NCI-H1105 treated with DMSO at 0.1 percent for 48 hours (cell line): ENCODE measurements around the gene RFX3.

Experiments used
- DNase-seq: peaks from one replicate; lab custom pipeline; 2025; lab: John Stamatoyannopoulos, UW

Gene RFX3

GRCh38 chr9:3477236-3477834 lies 48.5 kb downstream of the RFX3 start:
- DNase-seq, result no peak

DNA sequence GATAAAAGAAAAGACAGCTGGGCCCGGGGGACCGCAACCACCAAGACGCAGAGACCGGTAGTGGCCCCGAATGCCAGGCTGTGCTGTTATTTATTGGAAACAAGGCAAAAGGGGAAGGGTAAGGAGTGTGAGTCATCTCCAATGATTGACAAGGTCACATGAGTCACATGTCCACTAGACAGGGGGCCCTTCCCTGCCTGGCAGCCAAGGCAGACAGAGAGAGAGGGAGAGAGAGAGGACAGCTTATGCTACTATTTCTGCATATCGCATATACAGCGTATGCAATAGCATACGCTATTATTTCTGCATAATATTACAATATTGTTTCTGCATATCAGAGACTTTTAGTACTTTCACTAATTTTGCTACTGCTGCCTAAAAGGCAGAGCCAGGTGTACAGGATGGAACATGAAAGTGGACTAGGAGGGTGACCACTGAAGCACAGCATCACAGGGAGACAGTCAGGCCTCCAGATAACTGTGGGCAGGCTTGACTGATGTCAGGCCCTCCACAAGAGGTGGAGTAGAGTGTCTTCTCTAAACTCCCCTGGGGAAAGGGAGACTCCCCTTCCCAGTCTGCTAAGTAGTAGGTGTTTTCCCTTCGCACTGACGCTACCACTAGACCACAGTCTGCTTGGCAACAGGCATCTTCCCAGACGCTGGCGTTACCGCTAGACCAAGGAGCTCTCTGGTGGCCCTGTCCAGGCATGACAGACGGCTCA lies 50.3 kb downstream of the RFX3 start:
- no peak for DNase-seq

GRCh38 chr9:3474821-3475220 lies 51.0 kb downstream of the RFX3 start:
- no peak for DNase-seq

GRCh38 chr9:3473405-3473804 lies 52.4 kb downstream of the RFX3 start:
- no peak for DNase-seq

- DNase-seq, result no peak
Observed at GRCh38 chr9:3471883-3472282, 53.9 kb downstream of the RFX3 start.

- peak; percentile 51 for DNase-seq
Observed at GRCh38 chr9:3468421-3469205, 57.2 kb downstream of the RFX3 start.

GRCh38 chr9:3467593-3468219 lies 58.1 kb downstream of the RFX3 start:
- peak; percentile 59 for DNase-seq

GRCh38 chr9:3464033-3464638 lies 61.7 kb downstream of the RFX3 start:
- DNase-seq, result no peak

DNA sequence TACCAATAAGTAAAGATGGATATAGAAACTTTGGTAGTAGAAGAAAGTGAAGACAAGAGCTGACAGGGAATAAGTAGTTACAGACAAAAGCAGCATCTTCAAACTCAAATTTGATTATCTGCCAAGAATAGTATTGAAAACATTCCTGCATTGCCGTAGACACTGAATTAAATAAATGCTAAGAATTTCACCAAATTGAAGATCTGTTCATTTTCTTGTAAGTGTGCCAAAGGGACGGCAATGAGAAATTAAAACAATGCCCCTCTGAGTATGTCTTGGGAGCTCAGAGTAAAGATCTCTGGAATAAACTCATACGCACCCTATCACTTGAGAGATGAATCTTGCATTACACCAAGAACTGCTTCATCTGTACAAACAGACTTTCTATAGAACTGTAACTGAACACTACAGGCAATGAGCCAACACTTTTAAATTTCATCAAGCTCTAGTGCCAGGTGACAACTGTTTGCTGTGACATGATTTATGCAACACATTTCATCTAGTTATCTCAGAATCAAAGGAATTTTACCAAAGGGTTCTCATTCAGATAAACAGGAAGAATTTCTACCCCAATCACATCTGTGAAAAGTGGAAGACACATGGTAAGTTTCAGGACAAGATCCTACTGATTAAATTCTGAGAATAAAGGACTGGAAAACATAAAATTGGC lies 66.9 kb downstream of the RFX3 start:
- DNase-seq, result peak; percentile 90

DNA sequence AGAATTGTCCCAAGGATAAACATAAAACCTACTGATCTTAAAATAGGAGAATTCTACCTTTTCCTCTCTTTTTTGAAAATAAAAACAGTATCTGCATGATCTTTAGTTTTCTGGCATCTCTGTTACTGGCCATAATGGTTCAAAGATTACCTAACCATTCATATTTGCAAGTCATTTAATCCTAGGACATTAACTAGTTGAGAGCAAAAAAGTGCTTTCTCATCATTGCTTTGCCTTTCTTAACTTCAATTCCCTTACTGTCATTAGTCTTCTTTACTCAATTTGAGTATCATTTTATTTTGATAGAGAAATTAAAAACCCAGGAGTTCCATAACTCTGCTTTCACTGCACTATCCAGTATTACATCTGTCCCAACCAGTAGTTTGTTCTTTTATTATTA lies 68.6 kb downstream of the RFX3 start:
- no peak for DNase-seq

GRCh38 chr9:3455717-3456116 lies 70.1 kb downstream of the RFX3 start:
- no peak for DNase-seq

- no peak for DNase-seq
Observed at GRCh38 chr9:3455094-3455493, 70.7 kb downstream of the RFX3 start.

DNA sequence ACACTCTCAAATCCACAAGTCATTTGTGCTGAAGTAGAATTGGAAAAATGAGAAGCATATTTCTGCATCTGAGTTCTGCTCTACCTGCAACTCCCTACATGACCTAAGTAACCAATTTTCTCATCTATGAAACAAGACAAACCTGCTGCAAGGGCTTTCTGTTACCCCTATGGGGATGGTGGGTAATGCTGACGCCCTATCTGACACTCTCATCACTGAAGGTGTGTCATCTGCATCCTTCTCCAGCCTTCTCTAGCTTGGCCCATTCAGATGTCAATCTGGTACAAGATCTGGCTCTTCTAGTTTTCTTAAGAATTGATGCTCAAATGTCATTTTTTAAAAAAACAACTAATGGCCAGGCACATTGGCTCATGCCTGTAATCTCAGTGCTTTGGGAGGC lies 73.8 kb downstream of the RFX3 start:
- DNase-seq, result no peak

DNA sequence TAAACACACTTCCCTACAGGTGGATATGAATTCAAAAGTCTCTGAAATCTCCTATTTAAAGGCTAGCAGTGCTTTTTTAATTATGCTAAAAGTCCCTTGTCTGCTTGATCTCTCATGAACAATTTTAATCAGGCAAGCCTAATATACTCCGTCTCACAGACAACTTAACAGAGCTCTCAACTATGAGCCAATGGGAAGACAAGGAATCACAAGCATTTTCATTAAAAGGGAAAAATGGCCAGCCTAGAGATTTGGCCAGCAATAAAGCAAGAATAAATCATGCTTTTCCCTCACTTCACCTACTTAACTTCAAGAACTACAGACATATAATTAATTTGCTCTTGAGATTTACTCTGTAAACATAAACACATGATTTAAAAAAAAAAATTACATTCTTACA lies 78.0 kb downstream of the RFX3 start:
- peak; percentile 47 for DNase-seq

GRCh38 chr9:3447143-3447542 lies 78.7 kb downstream of the RFX3 start:
- peak; percentile 17 for DNase-seq

DNA sequence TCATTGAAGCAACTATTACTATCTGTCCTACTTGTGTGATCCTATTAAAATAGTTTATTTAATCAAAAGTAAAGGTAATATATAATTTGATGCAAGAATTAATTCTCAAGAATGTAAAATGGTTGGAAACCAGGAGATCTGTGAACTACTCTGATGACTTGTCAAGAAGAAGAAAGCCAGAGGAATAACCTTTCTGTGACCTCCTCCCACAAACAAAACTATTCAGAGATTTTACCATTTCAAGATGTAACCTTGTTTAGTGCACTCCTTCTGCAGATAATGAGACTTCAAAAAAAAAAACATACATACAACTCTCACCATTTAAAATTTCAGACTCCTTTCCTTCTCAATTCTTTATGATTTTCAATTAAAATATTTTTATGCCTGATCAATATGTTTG lies 79.5 kb downstream of the RFX3 start:
- no peak for DNase-seq

GRCh38 chr9:3444016-3444415 lies 81.8 kb downstream of the RFX3 start:
- no peak for DNase-seq

DNA sequence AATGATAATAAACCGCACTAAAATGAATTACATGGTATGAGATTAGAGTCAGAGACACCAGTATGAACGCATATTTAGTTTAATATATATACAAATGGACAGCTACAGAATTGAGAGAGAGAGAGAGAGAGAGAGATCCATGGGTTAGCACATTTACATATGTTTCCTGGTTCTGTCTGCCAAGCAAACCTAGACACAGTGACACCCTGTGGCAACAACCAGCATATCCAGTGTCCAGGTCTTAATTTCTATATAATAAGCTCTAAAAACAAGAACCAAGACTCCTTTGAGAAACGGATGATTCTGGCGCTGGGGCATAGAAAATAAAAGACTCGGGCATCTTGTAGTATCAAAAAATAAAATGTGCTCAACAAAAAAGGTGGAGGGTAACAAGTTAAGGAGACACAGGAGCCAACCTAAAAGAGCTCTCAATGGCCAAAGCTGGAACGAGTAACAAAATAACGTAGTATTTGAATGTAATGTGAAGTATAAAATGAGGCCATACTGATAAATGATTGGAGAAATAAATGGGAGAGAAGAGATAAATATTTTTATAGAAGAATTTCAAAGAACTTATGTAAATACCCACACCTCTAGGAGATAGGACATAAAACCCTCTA lies 84.5 kb downstream of the RFX3 start:
- DNase-seq, result peak; percentile 65

DNA sequence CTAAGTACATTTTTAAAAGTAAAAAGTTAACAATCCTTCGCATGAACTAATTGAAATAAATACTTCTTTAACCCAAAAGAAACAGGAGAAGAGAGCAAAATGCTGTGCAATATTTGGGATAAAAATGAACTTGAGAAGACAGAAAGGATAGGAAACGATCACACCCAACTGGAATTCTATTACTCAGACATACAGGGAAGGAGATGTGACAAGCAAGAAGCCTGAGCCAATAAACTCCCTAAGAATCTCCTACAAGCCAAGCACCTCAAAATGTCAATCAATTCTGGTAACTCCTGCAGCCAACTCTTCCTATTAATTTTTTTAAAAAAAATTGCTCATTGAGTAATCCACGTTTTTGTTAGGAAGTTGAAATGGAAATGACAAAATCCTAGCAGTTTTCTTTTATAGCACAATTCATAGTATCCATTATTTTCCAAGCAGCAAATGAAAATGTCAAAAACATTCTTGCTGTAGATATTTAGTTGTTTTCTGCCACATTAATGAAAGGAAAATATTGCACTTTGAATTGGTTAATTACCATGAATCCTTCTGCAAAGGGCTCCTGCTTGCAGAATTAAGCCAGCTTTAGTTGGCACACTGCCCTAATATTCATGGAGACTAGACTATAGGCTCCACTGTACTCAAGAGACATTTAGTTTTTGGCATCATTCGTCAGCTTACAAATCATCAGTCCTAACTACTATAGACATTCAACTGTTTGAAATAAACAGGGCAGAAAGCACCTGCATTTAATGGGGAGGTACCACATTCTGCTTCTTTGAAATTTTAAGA lies 89.0 kb downstream of the RFX3 start:
- DNase-seq, result peak; percentile 98

DNA sequence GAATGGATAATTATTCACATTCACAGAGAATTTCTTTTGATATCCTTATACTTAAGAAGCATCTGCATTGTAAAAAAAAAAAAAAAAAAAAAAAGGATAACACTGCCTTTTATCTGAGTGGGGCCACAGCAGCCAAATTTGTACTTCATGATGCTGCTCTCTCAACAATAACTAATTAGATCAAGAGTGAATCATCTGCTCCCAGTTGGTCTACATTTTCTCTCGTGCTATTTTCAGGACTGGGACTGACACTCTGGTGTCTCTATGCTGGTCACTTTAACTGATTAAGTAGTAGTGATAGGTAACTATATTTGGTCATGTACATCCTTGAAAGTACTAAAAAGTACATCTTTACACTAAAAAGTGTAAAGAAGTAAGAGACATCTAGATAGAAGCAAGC lies 90.1 kb downstream of the RFX3 start:
- DNase-seq, result peak; percentile 23
